Osteocyte (in vitro differentiated cells): Measurements from ENCODE around the gene BPI. TPM values are rescaled to one million over a fixed set of nuclear protein-coding genes. Genes with fewer than 3 reads are reported as not detected.
"Not testable (repeated sequence)": the region's sequence is repeated elsewhere in the genome, so short reads cannot be mapped to it uniquely, and the experiment has no call there.

Source experiments
- DNase-seq: peaks from one replicate; pipeline ENCODE4 v3.0.0; 2021; ENCODE audit warnings: mixed read lengths; ENCODE audit not compliant: unreplicated experiment; ENCODE audit errors: extremely low spot score
- H3K27ac Mint-ChIP-seq: one replicate; pipeline ENCODE4 v1.8.0; 2021; ENCODE audit warnings: mild to moderate bottlenecking, mixed read lengths; ENCODE audit not compliant: unreplicated experiment
- H3K27me3 Mint-ChIP-seq: one replicate; pipeline ENCODE4 v1.8.0; 2021; ENCODE audit warnings: mixed read lengths; ENCODE audit not compliant: unreplicated experiment
- H3K36me3 Mint-ChIP-seq: one replicate; pipeline ENCODE4 v1.8.0; 2021; ENCODE audit warnings: mixed read lengths; ENCODE audit not compliant: unreplicated experiment
- H3K4me1 Mint-ChIP-seq: one replicate; pipeline ENCODE4 v1.8.0; 2021; ENCODE audit warnings: mixed read lengths; ENCODE audit not compliant: unreplicated experiment
- H3K4me3 Mint-ChIP-seq: one replicate; pipeline ENCODE4 v1.8.0; 2021; ENCODE audit warnings: mild to moderate bottlenecking, moderate library complexity, mixed read lengths; ENCODE audit not compliant: unreplicated experiment
- H3K9me3 Mint-ChIP-seq: one replicate; pipeline ENCODE4 v1.8.0; 2021; ENCODE audit warnings: mixed read lengths; ENCODE audit not compliant: unreplicated experiment
- CTCF ChIP-seq: fragments of 200-600 bp; sonication (generic); IDR thresholded peaks from 2 replicates; pipeline ENCODE4 v1.5.0; 2021; ENCODE audit warnings: antibody characterized with exemption, mild to moderate bottlenecking, moderate library complexity
- total RNA-seq: library from RNA; stranded (reverse); gene quantifications from 2 replicates; pipeline ENCODE4 v1.2.1, GENCODE V29; 2021

Gene BPI
- total RNA-seq, 1 donor from 2014 or later: 8.5 TPM

- DNase-seq: no peak
- no peaks in the 10 kb centered on the region for H3K27me3 Mint-ChIP-seq
- peaks cover 72% of the 10 kb centered on the region for H3K4me1 Mint-ChIP-seq
- H3K4me3 Mint-ChIP-seq: no peak overlapping the region
- peak overlapping the region; percentile 92 for H3K27ac Mint-ChIP-seq
- H3K9me3 Mint-ChIP-seq: no peaks in the 10 kb centered on the region
- TF ChIP-seq CTCF: no peak
- peaks cover 6% of the 10 kb centered on the region for H3K36me3 Mint-ChIP-seq
Measured at GRCh38 chr20:38277285-38277684, 26.7 kb upstream of the BPI start.

- no peak overlapping the region for H3K4me3 Mint-ChIP-seq
- no peaks in the 10 kb centered on the region for H3K27me3 Mint-ChIP-seq
- DNase-seq: no peak
- no peak for TF ChIP-seq CTCF
- peak overlapping the region; percentile 92 for H3K27ac Mint-ChIP-seq
- peaks cover 6% of the 10 kb centered on the region for H3K36me3 Mint-ChIP-seq
- no peaks in the 10 kb centered on the region for H3K9me3 Mint-ChIP-seq
- H3K4me1 Mint-ChIP-seq: peaks cover 68% of the 10 kb centered on the region
Measured at GRCh38 chr20:38277691-38278090, 26.3 kb upstream of the BPI start.

GRCh38 chr20:38278131-38278530 lies 25.8 kb upstream of the BPI start:
- TF ChIP-seq CTCF: no peak
- Mint-ChIP-seq H3K9me3 (no peaks in the 10 kb centered on the region), H3K4me1 (peaks cover 64% of the 10 kb centered on the region), H3K27ac (peak overlapping the region; percentile 92), H3K27me3 (no peaks in the 10 kb centered on the region), H3K36me3 (peaks cover 6% of the 10 kb centered on the region), H3K4me3 (peak overlapping the region; percentile 19)
- no peak for DNase-seq

GRCh38 chr20:38278763-38279162 lies 25.2 kb upstream of the BPI start:
- no peak overlapping the region for H3K4me3 Mint-ChIP-seq
- H3K36me3 Mint-ChIP-seq: peaks cover 6% of the 10 kb centered on the region
- no peak for DNase-seq
- H3K9me3 Mint-ChIP-seq: no peaks in the 10 kb centered on the region
- H3K27ac Mint-ChIP-seq: peak overlapping the region; percentile 92
- peaks cover 57% of the 10 kb centered on the region for H3K4me1 Mint-ChIP-seq
- H3K27me3 Mint-ChIP-seq: no peaks in the 10 kb centered on the region
- no peak for TF ChIP-seq CTCF

GRCh38 chr20:38281176-38281915 lies 22.6 kb upstream of the BPI start:
- Mint-ChIP-seq H3K27ac (peak overlapping the region; percentile 10), H3K4me1 (peaks cover 48% of the 10 kb centered on the region)
- not testable (repeated sequence) for H3K9me3 Mint-ChIP-seq, H3K4me3 Mint-ChIP-seq, DNase-seq, H3K27me3 Mint-ChIP-seq, H3K36me3 Mint-ChIP-seq
